EL (cell line): ENCODE data around the gene IGIP.

Experiments used
- DNase-seq: peaks from one replicate; pipeline ENCODE4 v3.0.0-alpha.2; 2016

IGIP gene

DNA sequence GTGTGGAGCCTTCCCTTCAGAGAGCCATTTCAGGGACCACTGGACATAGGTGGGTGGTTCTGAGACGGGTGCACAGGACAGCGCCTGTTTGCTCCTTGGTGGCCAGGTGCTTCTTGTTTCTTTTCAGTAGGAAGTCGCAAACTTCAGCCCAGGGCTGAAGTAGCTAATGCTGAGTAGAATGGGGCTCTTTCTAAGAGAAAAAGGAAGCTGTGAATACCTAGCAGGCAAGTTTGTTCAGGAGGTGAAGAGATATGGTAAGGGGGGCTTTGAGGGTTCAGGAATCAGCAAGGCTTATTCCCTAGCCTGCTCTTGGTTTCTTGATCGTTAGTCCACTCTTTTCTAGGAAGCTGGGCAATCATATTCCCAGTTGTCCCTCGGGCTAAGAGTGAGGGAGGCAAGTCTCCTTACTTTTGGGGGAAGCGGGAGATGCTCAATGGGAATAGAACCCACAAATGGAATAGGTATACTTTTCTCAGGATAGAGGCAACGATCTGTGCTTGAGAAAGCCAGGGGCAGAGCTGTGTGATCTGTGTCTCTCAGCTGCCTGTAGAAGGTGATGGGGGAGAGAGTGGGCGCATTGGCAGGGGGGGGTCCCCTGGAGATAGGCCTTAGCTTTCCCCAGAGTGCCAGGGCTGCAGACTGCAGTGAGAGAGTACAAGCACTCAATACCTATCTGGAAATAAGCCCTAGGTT is 13.7 kb upstream of the IGIP start:
- DNase-seq, result no peak

DNA sequence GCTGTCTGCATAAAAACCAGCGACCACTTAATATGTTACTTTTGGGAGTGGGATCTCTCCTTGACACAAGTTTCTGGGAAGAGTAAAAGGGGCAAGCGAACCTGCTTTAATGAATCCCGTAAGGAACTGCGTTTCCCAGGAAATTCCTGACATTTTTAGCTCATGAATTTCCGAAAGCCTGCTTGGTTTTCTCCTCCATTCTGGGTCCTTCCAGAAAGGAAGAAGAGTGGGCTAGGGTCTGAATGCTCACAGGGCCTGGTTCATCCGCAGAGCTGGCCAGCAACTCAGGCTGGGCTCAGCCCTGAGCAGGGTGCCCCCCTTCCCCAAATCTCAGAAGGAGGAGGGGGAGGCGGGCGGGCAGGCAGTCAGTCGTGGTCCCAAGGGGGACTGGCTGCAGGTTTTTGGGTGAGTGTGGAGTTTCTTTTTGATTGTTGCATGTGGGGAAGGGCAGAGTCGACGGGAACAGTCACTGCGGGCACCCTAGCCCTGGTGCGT is 13.0 kb upstream of the IGIP start:
- peak; percentile 68 for DNase-seq

GRCh38 chr5:140113180-140113698 is 12.5 kb upstream of the IGIP start:
- no peak for DNase-seq

GRCh38 chr5:140113699-140114263 is 12.0 kb upstream of the IGIP start, which contains the start of gene PURA:
Gene PURA (plus strand): TSS chr5:140114109. CDS start chr5:140114182, 73 bp downstream.
- peak; percentile 96 for DNase-seq

DNA sequence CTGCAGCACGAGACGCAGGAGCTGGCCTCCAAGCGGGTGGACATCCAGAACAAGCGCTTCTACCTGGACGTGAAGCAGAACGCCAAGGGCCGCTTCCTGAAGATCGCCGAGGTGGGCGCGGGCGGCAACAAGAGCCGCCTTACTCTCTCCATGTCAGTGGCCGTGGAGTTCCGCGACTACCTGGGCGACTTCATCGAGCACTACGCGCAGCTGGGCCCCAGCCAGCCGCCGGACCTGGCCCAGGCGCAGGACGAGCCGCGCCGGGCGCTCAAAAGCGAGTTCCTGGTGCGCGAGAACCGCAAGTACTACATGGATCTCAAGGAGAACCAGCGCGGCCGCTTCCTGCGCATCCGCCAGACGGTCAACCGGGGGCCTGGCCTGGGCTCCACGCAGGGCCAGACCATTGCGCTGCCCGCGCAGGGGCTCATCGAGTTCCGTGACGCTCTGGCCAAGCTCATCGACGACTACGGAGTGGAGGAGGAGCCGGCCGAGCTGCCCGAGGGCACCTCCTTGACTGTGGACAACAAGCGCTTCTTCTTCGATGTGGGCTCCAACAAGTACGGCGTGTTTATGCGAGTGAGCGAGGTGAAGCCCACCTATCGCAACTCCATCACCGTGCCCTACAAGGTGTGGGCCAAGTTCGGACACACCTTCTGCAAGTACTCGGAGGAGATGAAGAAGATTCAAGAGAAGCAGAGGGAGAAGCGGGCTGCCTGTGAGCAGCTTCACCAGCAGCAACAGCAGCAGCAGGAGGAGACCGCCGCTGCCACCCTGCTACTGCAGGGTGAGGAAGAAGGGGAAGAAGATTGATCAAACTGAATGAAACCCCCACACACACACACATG is 11.2 kb upstream of the IGIP start:
- peak; percentile 65 for DNase-seq

GRCh38 chr5:140115186-140115500 is 10.6 kb upstream of the IGIP start:
- DNase-seq, result no peak

DNA sequence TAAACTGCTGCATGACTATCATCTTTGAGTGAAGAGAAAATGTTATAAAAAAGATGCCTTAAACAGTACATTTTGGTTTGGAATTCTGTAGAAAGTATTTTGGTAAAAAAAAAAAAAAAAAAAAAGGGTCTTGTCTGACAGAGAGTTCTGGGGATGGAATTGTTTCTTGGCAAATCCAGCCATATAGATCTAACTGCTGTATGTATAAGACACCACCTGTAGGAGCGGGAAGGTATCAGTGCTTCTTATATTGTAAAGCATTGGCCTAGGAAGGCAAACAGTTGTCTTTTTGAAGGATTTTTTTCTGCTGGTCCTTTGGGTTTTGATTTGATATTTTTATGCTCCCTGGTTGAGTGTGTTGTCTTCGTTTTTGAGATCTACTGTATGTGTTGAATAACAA is 9.0 kb upstream of the IGIP start:
- DNase-seq, result no peak

- DNase-seq, result no peak
Measured at GRCh38 chr5:140117523-140117922, 8.2 kb upstream of the IGIP start.

- no peak for DNase-seq
Measured at GRCh38 chr5:140118302-140118936, 7.3 kb upstream of the IGIP start.

DNA sequence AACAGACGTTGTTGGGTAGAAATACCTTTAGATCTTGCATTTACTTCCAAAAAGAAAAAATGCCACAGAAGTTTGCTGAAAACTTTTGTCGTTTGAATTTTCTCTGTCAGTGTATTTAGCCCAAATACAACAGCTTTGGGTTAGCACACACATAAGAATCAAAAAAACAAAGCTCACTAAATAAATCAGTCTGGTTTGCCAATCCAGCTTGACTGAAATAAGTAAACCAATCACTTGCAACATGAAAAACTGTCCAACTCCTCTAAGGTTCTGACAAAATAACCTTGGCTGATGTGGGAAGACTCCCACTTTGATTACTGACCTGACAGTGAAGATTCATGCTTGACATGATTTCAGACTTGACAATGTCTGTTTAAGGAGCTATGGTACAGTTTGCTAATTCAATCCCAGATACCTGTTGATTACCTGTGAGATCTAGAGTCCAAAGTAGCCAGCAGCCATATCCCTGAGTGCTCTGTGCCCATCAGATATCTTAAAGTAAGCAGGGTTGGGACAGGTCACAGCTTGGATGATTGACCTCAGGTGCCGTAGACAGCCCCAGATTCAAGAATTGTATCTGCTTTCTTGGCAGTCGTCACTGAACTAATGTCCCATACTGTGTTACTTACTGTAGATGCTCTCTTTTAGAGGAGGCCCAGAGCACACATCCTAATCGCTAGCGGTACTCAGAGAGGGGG is 727 bp downstream of the IGIP start:
- DNase-seq, result no peak

DNA sequence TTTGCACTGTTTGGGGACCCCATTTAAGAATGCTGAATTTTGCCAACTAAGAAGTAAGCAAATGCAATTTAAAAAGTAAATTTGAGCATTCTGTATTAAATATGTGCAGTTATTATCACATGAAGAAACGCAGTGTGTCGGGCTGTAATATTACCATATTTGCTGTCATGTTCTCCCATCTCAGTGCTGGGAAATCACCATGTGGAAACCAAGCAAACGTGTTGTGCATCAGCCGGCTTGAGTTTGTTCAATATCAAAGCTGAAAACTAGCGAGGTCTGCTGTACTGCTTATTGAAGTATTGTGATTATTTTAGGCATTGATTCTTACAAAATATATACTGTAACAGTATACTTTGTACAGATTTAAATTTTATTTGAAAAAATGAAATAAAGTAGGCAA is 2.6 kb downstream of the IGIP start:
- no peak for DNase-seq

GRCh38 chr5:140130949-140131733 is 5.4 kb downstream of the IGIP start:
- no peak for DNase-seq

DNA sequence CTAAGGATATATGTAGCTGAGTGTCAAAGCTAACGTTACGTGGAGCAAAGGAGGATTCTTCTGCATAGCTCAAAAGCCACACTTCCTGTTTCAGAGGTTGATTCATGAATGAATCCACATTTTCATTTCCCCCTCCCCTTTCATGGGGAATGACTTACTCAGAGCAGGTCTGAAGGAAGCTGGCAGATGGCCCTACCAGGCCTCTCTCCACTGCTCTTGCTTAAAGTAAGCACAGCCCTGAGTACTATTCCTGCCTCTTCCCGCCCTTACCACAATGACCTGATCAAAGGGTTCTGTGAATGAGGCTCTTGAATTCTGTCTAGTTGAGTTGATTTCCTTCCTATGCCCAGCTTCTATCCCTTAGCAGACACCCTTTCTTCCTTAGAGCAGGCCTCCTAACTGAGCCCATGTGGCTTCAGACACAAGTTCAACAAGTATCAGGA is 6.3 kb downstream of the IGIP start:
- DNase-seq, result peak; percentile 96

DNA sequence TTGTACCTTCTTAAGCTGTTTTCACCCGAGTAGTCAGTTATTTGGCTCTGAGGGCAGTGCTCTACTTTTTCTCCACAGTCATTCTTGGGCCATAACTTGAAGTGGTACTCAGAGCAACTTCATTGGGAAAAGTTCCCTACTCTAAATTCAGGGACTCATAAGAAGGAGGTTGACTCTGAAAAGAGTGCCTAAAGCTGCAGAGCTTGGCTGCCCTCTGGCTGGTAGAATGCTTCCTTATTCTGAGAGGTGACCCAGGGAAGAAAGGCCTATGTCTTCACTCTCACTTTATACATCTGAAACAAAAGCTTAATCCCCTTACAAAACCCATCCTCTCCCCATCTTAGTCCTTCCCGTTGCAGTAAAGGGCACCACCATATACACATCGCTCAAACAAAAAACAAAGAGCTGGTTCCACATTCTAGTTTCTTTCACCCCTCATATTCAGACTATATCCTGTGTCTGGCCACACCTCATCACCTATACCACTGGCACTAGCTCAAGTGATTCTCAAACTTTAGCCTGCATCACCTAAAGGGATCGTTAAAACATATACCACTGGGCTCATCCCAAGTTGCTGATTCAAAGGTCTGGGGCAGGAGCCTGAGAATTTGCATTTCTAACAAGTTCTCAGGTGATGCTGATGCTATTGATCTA is 7.9 kb downstream of the IGIP start:
- DNase-seq, result no peak

DNA sequence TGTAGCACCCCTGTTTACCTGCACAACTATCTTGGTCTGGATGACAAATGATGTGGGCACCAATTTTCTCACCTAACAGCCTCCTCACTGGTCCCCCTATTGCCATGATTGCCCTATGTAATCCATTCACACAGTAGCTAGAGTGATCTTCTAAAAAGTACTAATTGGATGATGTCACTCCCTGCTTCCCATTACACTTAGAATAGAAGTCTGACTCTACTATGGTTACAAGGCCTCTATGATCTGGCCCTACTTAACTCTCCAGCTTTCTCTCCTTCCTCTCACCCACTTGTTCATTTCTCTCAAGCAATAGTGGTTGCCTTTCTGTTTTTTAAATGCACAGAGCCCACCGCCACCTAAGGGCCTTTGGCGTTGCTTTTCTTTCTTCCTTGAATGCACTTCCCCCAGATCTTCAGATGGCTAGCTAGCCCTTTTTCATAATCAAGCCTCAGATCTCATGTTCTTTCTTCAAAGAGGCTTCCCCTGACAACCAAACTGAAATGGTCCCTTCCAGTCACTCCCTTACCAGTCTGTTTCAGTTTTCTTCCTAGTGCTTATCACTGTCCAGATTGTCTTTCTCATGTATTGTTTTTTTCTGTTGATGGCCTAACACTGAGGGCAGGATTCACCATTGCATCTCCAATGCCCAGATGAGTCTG is 8.7 kb downstream of the IGIP start:
- DNase-seq, result no peak

GRCh38 chr5:140135127-140135526 is 9.4 kb downstream of the IGIP start:
- DNase-seq, result no peak

DNA sequence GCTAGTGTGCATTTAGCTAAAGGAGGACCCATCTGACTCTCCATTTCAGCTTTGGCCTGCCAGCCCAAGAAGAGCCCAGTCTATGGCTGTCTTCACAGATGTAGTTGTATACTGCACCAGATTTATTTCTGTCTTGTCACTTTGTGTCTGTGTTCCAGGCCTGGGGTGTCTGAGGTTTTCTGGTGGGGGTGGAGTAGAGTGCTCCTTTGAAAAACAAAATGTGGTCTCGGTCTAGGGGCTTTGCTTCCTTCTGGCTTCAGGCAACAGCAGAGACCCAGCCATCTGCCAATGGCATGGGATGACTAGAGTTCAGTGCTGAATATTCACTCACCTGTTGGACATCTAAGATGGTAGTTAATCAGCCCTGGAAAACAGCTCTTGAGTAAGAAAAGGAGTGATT is 10.9 kb downstream of the IGIP start:
- DNase-seq, result no peak

- no peak for DNase-seq
Measured at GRCh38 chr5:140140435-140140834, 14.7 kb downstream of the IGIP start.

GRCh38 chr5:140141241-140141640 is 15.5 kb downstream of the IGIP start:
- DNase-seq, result peak; percentile 23

DNA sequence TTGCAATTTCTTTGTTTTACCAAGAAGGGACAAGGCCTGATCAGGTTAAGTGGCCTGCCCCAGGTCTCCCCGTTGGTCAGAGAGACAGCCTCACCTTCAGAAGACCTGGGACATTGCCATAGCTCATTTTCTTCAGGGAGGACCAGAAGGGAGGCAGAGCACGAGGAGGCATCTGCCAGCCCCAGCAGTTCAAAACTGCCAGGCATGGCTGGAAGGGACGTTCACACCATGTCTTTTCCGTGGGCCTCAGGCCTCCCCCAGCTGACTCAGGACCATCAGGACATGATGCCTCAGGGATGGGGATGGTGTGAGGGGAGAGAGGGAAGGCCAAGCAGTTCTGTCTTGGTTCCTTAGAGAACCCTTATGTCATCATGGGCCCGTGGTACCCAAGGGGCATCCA is 16.5 kb downstream of the IGIP start:
- DNase-seq, result no peak

GRCh38 chr5:140142856-140143255 is 17.1 kb downstream of the IGIP start:
- DNase-seq, result no peak
